ENCODE results near the gene SPP2.

The SPP2 gene

GRCh38 chr2:234050455-234051135 lies at the start of gene SPP2:
Gene SPP2, plus strand, starts transcription at chr2:234050702. Its CDS starts 85 bp downstream, at chr2:234050787.
- no peak for DNase-seq

DNA sequence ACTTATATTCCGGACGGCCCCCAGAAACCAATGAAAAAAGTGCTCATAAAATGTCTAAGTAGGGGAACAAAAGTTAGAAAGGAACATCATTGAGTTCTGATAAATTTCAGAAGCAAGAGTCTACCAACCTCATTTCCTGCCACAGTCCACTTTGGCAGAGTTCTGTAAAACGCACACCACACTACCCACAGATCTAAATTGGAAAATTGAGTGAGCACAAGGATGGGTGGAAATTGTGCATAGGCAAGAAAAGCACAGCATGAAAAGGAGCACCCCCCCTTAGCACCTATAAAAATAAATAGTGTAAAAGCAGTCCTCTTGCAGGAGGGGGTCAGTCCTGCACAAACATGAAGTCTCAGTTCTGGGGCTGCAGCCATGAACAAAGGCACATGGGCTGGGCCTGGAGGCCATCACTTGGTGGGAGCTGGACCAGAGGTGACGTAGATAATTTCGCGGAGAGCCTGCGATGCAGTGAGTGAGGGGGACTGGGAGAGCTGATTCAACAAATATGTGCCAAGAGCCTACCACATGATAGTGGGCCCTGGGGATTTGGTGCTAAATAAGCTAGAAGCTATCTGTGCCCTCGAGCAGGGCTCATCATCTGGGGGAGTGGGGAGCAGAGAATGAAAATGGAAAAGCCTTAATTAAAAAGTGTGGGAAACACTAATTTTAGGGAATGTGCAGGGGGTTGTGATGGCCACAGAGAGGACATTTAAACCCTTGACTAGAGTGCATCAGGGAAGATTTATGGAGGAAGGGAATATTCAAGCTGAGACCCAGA lies 48.9 kb upstream of the SPP2 start:
- no peak for DNase-seq

GRCh38 chr2:234002281-234002680 lies 48.2 kb upstream of the SPP2 start:
- DNase-seq = no peak

GRCh38 chr2:234003972-234004617 lies 46.4 kb upstream of the SPP2 start:
- peak in 1 of 2 experiments; percentile 18 for DNase-seq

- DNase-seq = no peak
Measured at GRCh38 chr2:234005126-234005525, 45.4 kb upstream of the SPP2 start.

GRCh38 chr2:234006501-234006900 lies 44.0 kb upstream of the SPP2 start:
- DNase-seq = no peak

- DNase-seq = no peak
Measured at GRCh38 chr2:234014427-234014826, 36.1 kb upstream of the SPP2 start.

GRCh38 chr2:234015861-234016260 lies 34.6 kb upstream of the SPP2 start:
- no peak for DNase-seq

- DNase-seq = no peak
Measured at GRCh38 chr2:234019896-234020295, 30.6 kb upstream of the SPP2 start.

DNA sequence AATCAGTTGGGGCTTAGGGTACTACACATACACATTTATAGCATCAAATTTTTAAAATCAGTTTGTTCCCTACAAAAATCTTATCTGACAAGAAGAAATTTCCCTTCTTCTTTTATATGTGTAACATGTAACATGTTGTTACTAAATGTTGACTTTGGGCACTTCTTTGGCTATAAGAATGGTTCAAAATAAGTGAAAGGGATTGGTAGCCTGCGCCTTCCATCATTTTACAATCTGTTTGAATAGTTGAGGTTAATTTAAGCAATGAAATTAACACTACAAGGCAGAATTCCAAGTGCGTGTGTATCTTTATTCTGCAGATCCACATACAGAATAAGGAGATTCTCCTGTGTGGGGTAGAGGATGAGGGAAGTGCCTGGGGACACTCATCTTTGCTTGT lies 30.2 kb upstream of the SPP2 start:
- no peak for DNase-seq

GRCh38 chr2:234022424-234022823 lies 28.1 kb upstream of the SPP2 start:
- DNase-seq = no peak

DNA sequence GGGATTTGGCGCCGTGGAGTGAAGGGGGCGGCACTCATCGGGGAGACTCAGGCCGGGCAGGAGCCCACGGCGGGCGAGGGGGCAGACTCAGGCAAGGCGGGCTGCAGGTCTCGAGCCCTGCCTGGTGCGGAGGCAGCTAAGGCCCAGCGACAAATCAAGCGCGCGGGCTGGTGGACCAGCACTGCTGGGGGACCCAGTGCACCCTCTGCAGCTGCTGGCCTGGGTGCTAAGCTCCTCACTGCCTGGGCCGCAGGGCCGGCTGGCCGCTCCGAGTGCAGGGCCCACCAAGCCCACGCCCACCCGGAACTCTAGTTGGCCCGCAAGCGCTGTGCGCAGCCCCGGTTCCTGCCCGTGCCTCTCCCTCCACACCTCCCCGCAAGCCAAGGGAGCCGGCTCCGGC lies 26.2 kb upstream of the SPP2 start:
- DNase-seq = no peak

- no peak for DNase-seq
Measured at GRCh38 chr2:234025466-234025865, 25.0 kb upstream of the SPP2 start.

DNA sequence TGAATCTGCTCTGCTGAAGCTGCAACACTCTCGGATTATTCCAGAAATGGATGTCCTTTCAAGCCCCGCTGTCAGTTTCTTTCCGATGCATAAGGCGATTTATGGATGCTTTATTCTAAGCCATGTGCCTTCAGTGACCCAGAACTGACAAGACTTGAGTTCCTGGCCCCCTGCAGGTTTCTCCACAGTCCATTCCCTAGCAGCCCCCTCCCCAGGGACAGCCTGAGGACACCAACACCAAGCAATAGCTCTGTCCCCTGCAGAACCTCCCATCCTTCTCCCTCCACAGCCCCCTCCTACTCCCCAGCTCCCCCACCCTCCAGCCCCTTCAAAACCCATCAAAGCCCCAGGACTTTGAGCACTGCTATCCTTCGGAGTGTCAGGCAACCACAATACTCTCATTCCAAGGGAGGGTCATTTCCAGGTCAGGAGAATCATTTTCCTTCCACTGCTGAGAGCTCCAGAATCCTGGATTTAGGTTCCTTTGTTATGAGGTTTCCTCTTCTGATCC lies 24.6 kb upstream of the SPP2 start:
- no peak for DNase-seq

DNA sequence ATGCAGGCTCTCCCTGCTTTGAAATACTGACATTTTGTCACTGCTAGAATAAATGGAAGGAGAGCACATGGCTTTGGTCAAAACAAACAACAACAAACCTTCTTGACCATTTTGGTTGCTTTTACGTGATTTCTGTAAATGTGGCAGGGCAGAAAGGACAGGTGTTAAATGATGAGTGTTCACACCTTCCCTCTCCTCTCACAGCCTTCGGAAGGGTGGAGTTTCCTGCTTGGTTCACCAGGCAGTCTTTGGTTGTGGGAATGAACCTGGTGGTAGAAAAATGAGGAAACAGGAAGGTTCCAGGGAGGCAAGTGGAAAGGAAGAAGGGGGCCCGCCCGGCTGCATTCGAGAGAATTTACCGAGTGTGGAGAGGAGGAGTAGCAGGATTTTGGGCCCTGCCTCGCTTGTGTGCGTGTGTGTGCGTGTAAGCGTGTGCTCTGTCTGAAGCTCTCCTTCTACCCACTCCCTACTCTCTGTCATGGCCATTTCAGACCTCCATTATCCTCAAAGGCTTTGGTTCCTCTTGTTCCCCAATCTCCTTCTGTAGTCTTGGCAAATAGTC lies 23.7 kb upstream of the SPP2 start:
- no peak for DNase-seq

- DNase-seq = no peak
Measured at GRCh38 chr2:234027641-234028040, 22.9 kb upstream of the SPP2 start.

DNA sequence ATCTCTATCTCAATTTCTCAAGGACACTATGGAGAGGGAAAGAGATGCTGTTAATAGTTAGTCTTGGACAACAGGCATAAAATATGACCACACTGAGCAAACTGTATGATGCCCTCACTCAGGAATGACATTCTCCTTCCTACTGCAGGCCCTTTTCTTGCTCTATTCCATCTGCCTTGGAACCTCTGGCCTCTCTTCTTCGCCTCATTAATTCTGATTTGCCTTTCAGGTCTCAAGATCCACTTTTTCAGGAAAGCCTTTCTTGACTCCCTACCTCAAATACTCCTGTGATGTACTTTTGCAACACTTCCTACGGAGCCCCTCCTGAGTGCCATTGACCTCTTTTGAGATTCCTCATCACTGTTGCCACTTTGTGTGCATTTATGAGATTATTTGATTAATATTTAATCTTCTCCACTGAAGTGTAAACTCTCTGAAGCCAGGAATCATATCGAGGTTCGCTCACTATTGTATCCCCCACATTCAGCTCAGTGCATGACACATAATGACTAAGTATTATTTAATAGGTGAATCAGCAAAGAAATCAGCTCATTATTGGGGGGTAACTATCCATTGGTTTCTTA lies 21.3 kb upstream of the SPP2 start:
- DNase-seq = no peak

- no peak for DNase-seq
Measured at GRCh38 chr2:234031207-234031606, 19.3 kb upstream of the SPP2 start.

DNA sequence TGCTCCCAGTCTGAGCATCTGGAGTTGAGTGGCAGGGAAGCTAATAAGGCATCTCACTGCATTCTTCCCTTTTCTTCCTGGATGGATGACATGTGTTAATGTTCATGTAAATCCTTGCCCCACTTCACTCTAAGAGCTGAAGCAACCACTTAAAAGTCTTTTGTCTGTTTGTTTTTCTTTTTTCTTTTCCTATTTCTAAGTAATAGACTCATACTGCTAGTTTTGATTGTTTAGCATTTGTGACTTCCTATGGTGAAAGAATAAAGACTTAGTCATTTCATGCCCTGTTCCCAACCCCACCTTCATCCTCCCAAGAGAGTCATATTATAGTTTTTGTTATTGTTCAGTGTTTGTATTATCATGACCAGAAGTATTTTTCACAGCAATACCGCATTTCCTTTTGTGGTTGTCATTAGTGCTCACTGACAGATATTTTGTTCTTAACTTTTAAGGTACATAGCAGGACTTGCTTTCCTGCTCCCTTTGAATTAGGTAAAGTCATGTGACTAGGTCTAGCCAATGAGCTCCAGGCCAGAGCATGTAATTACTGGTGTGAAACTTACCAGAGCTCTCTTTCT lies 18.1 kb upstream of the SPP2 start:
- DNase-seq = no peak

DNA sequence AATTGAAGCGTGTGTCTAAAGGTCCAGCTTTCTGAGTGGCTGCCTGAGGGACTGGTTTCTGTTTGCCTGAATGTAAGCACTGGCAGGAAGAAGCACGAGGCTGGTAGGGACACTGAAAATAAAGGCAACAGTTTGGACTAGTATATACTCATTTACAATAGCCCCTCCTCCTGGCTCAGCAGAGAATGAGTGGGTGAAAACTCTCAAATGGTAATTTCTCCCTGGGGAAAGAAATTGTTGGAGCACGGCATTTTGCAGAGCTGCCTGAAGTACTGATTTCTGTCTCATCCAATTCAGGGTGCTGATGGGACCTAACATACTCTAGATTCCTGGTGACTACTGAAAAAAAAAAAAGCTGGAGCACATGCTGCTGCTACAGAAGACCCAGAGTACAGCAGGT lies 17.3 kb upstream of the SPP2 start:
- no peak for DNase-seq

- DNase-seq = no peak
Measured at GRCh38 chr2:234033885-234034284, 16.6 kb upstream of the SPP2 start.

GRCh38 chr2:234038076-234038802 lies 12.3 kb upstream of the SPP2 start:
- no peak for DNase-seq
